ENCODE data around the gene NDUFAF5.

The NDUFAF5 gene

GRCh38 chr20:13813910-13814309 lies 29.1 kb downstream of the NDUFAF5 start:
- no peak for DNase-seq (ENCODE audit: insufficient read length, low spot score)
- no peak for FAIRE-seq
- TF ChIP-seq SPI1 (IDR thresholded peaks at IDR 0.05; ENCODE audit: low read depth, low read length) (no peak), PAX5 (IDR thresholded peaks at IDR 0.05; ENCODE audit: insufficient read depth, low read length, severe bottlenecking) (no peak), POU2F2 (IDR thresholded peaks at IDR 0.05; ENCODE audit: low read depth, low read length) (no peak), TAF1 (IDR thresholded peaks at IDR 0.05; ENCODE audit: low read depth, low read length) (no peak), POLR2A (IDR thresholded peaks at IDR 0.05; ENCODE audit: low read depth, low read length) (no peak), POLR2AphosphoS5 (IDR thresholded peaks at IDR 0.05; ENCODE audit: low read depth, low read length) (no peak)

- TF ChIP-seq PAX5 (IDR thresholded peaks at IDR 0.05; ENCODE audit: insufficient read depth, low read length, severe bottlenecking), result no peak
- TF ChIP-seq TAF1 (IDR thresholded peaks at IDR 0.05; ENCODE audit: low read depth, low read length), result no peak
- FAIRE-seq (no peak), DNase-seq (ENCODE audit: insufficient read length, low spot score) (no peak)
Observed at GRCh38 chr20:13814672-13815071, 29.8 kb downstream of the NDUFAF5 start.

GRCh38 chr20:13816757-13817156 lies 31.9 kb downstream of the NDUFAF5 start:
- FAIRE-seq (no peak), DNase-seq (ENCODE audit: insufficient read length, low spot score) (no peak)
- TF ChIP-seq POLR2A (IDR thresholded peaks at IDR 0.05; ENCODE audit: low read depth, low read length), result no peak
- no peak for TF ChIP-seq POLR2AphosphoS5 (IDR thresholded peaks at IDR 0.05; ENCODE audit: low read depth, low read length)
- no peak for TF ChIP-seq SPI1 (IDR thresholded peaks at IDR 0.05; ENCODE audit: low read depth, low read length)
- no peak for TF ChIP-seq PAX5 (IDR thresholded peaks at IDR 0.05; ENCODE audit: insufficient read depth, low read length, severe bottlenecking)
- TF ChIP-seq POU2F2 (IDR thresholded peaks at IDR 0.05; ENCODE audit: low read depth, low read length), result no peak
- TF ChIP-seq TAF1 (IDR thresholded peaks at IDR 0.05; ENCODE audit: low read depth, low read length), result no peak

GRCh38 chr20:13817342-13817741 lies 32.5 kb downstream of the NDUFAF5 start:
- FAIRE-seq, result no peak
- TF ChIP-seq PAX5 (IDR thresholded peaks at IDR 0.05; ENCODE audit: insufficient read depth, low read length, severe bottlenecking), result no peak
- TF ChIP-seq POLR2A (IDR thresholded peaks at IDR 0.05; ENCODE audit: low read depth, low read length), result no peak
- no peak for TF ChIP-seq POLR2AphosphoS5 (IDR thresholded peaks at IDR 0.05; ENCODE audit: low read depth, low read length)
- no peak for TF ChIP-seq POU2F2 (IDR thresholded peaks at IDR 0.05; ENCODE audit: low read depth, low read length)
- no peak for TF ChIP-seq SPI1 (IDR thresholded peaks at IDR 0.05; ENCODE audit: low read depth, low read length)
- no peak for TF ChIP-seq TAF1 (IDR thresholded peaks at IDR 0.05; ENCODE audit: low read depth, low read length)
- DNase-seq (ENCODE audit: insufficient read length, low spot score), result no peak

- DNase-seq (ENCODE audit: insufficient read length, low spot score), result peak; percentile 23
- FAIRE-seq, result peak; percentile 31
- no peak for TF ChIP-seq PAX5 (IDR thresholded peaks at IDR 0.05; ENCODE audit: insufficient read depth, low read length, severe bottlenecking)
- TF ChIP-seq POLR2AphosphoS5 (IDR thresholded peaks at IDR 0.05; ENCODE audit: low read depth, low read length), result no peak
- TF ChIP-seq TAF1 (IDR thresholded peaks at IDR 0.05; ENCODE audit: low read depth, low read length), result no peak
- TF ChIP-seq SPI1 (IDR thresholded peaks at IDR 0.05; ENCODE audit: low read depth, low read length), result no peak
- no peak for TF ChIP-seq POLR2A (IDR thresholded peaks at IDR 0.05; ENCODE audit: low read depth, low read length)
- TF ChIP-seq POU2F2 (IDR thresholded peaks at IDR 0.05; ENCODE audit: low read depth, low read length), result no peak
Observed at GRCh38 chr20:13819885-13820645, 35.2 kb downstream of the NDUFAF5 start.

- no peak for TF ChIP-seq POLR2AphosphoS5 (IDR thresholded peaks at IDR 0.05; ENCODE audit: low read depth, low read length)
- TF ChIP-seq POLR2A (IDR thresholded peaks at IDR 0.05; ENCODE audit: low read depth, low read length), result no peak
- no peak for TF ChIP-seq SPI1 (IDR thresholded peaks at IDR 0.05; ENCODE audit: low read depth, low read length)
- no peak for TF ChIP-seq TAF1 (IDR thresholded peaks at IDR 0.05; ENCODE audit: low read depth, low read length)
- TF ChIP-seq PAX5 (IDR thresholded peaks at IDR 0.05; ENCODE audit: insufficient read depth, low read length, severe bottlenecking), result no peak
- TF ChIP-seq POU2F2 (IDR thresholded peaks at IDR 0.05; ENCODE audit: low read depth, low read length), result no peak
- FAIRE-seq (no peak), DNase-seq (ENCODE audit: insufficient read length, low spot score) (no peak)
Observed at GRCh38 chr20:13821876-13822275, 37.0 kb downstream of the NDUFAF5 start.

- TF ChIP-seq POLR2AphosphoS5 (IDR thresholded peaks at IDR 0.05; ENCODE audit: low read depth, low read length) (no peak), PAX5 (IDR thresholded peaks at IDR 0.05; ENCODE audit: insufficient read depth, low read length, severe bottlenecking) (no peak), SPI1 (IDR thresholded peaks at IDR 0.05; ENCODE audit: low read depth, low read length) (no peak), POU2F2 (IDR thresholded peaks at IDR 0.05; ENCODE audit: low read depth, low read length) (no peak), TAF1 (IDR thresholded peaks at IDR 0.05; ENCODE audit: low read depth, low read length) (no peak), POLR2A (IDR thresholded peaks at IDR 0.05; ENCODE audit: low read depth, low read length) (no peak)
- FAIRE-seq (no peak), DNase-seq (ENCODE audit: insufficient read length, low spot score) (no peak)
Observed at GRCh38 chr20:13822459-13822858, 37.6 kb downstream of the NDUFAF5 start.

- DNase-seq (ENCODE audit: insufficient read length, low spot score), result no peak
- no peak for TF ChIP-seq TAF1 (IDR thresholded peaks at IDR 0.05; ENCODE audit: low read depth, low read length)
- TF ChIP-seq POLR2AphosphoS5 (IDR thresholded peaks at IDR 0.05; ENCODE audit: low read depth, low read length), result no peak
- FAIRE-seq, result no peak
Observed at GRCh38 chr20:13824459-13824858, 39.6 kb downstream of the NDUFAF5 start.

GRCh38 chr20:13825465-13825864 lies 40.6 kb downstream of the NDUFAF5 start:
- DNase-seq (ENCODE audit: insufficient read length, low spot score) (no peak), FAIRE-seq (no peak)
- TF ChIP-seq TAF1 (IDR thresholded peaks at IDR 0.05; ENCODE audit: low read depth, low read length), result no peak
- TF ChIP-seq PAX5 (IDR thresholded peaks at IDR 0.05; ENCODE audit: insufficient read depth, low read length, severe bottlenecking), result no peak
- TF ChIP-seq SPI1 (IDR thresholded peaks at IDR 0.05; ENCODE audit: low read depth, low read length), result no peak
- no peak for TF ChIP-seq POLR2AphosphoS5 (IDR thresholded peaks at IDR 0.05; ENCODE audit: low read depth, low read length)
- TF ChIP-seq POLR2A (IDR thresholded peaks at IDR 0.05; ENCODE audit: low read depth, low read length), result no peak
- TF ChIP-seq POU2F2 (IDR thresholded peaks at IDR 0.05; ENCODE audit: low read depth, low read length), result no peak

- FAIRE-seq, result no peak
- DNase-seq (ENCODE audit: insufficient read length, low spot score), result no peak
- TF ChIP-seq POLR2AphosphoS5 (IDR thresholded peaks at IDR 0.05; ENCODE audit: low read depth, low read length), result no peak
- TF ChIP-seq POU2F2 (IDR thresholded peaks at IDR 0.05; ENCODE audit: low read depth, low read length), result no peak
- TF ChIP-seq TAF1 (IDR thresholded peaks at IDR 0.05; ENCODE audit: low read depth, low read length), result no peak
- no peak for TF ChIP-seq SPI1 (IDR thresholded peaks at IDR 0.05; ENCODE audit: low read depth, low read length)
- TF ChIP-seq POLR2A (IDR thresholded peaks at IDR 0.05; ENCODE audit: low read depth, low read length), result no peak
- no peak for TF ChIP-seq PAX5 (IDR thresholded peaks at IDR 0.05; ENCODE audit: insufficient read depth, low read length, severe bottlenecking)
Observed at GRCh38 chr20:13831476-13831875, 46.6 kb downstream of the NDUFAF5 start.

Data from GM12891 (cell line).